GM18873 (cell line): Measurements from ENCODE around the gene GPR141.
A peak's percentile ranks its signal among the peaks of the same experiment; 100 is the strongest.

Source experiments
- ATAC-seq: cut with Tn5 transposase; IDR thresholded peaks from one replicate; pipeline ENCODE4 v1.9.1; 2021; ENCODE audit warnings: mild to moderate bottlenecking, moderate library complexity, moderate number of reproducible peaks; ENCODE audit not compliant: unreplicated experiment, low FRiP score

The GPR141 gene

GRCh38 chr7:37683246-37684120 is at the start of gene GPR141:
Gene GPR141 (plus strand): TSS chr7:37683766. CDS start chr7:37740394, 56,628 bp downstream.
- ATAC-seq = peak; percentile 90

- no peak for ATAC-seq
Measured at GRCh38 chr7:37635346-37635745, 48.2 kb upstream of the GPR141 start.

GRCh38 chr7:37642028-37642540 is 41.5 kb upstream of the GPR141 start:
- no peak for ATAC-seq

- no peak for ATAC-seq
Measured at GRCh38 chr7:37643876-37644275, 39.7 kb upstream of the GPR141 start.

- no peak for ATAC-seq
Measured at GRCh38 chr7:37645282-37646050, 38.1 kb upstream of the GPR141 start.

- peak; percentile 93 for ATAC-seq
Measured at GRCh38 chr7:37656913-37657530, 26.5 kb upstream of the GPR141 start.

- no peak for ATAC-seq
Measured at GRCh38 chr7:37657816-37658215, 25.8 kb upstream of the GPR141 start.

- ATAC-seq = no peak
Measured at GRCh38 chr7:37659971-37660565, 23.5 kb upstream of the GPR141 start.

- ATAC-seq = no peak
Measured at GRCh38 chr7:37660614-37661013, 23.0 kb upstream of the GPR141 start.

- ATAC-seq = no peak
Measured at GRCh38 chr7:37663693-37664092, 19.9 kb upstream of the GPR141 start.

- ATAC-seq = no peak
Measured at GRCh38 chr7:37665352-37666022, 18.1 kb upstream of the GPR141 start.

GRCh38 chr7:37666026-37666799 is 17.4 kb upstream of the GPR141 start:
- no peak for ATAC-seq

- no peak for ATAC-seq
Measured at GRCh38 chr7:37669818-37670217, 13.7 kb upstream of the GPR141 start.

GRCh38 chr7:37670436-37670835 is 13.1 kb upstream of the GPR141 start:
- no peak for ATAC-seq

- no peak for ATAC-seq
Measured at GRCh38 chr7:37671876-37672275, 11.7 kb upstream of the GPR141 start.

GRCh38 chr7:37672926-37673325 is 10.6 kb upstream of the GPR141 start:
- no peak for ATAC-seq

- no peak for ATAC-seq
Measured at GRCh38 chr7:37673523-37673922, 10.0 kb upstream of the GPR141 start.

- no peak for ATAC-seq
Measured at GRCh38 chr7:37674531-37674930, 9.0 kb upstream of the GPR141 start.

GRCh38 chr7:37675749-37676148 is 7.8 kb upstream of the GPR141 start:
- no peak for ATAC-seq
